Panc1 (cell line): ENCODE data around the gene FARS2. TPM values are rescaled to one million over a fixed set of nuclear protein-coding genes. Genes with fewer than 3 reads are reported as not detected.

Experiments used
- ATAC-seq: fragments of 200-7000 bp; cut with Tn5 transposase; 2 replicates; pipeline ENCODE4 v1.9.1; 2020; ENCODE audit warnings: mild to moderate bottlenecking, moderate library complexity
- BruUV-seq: library from RNA; stranded (reverse); fragments of 400-500 nt; replicated peaks from 2 replicates; lab custom pipeline; 2021; lab: Mats Ljungman, UMichigan
- CTCF ChIA-PET: fragments of 300-600 bp; sonication (Branson Sonifier 250); formaldehyde crosslinking; loops from one replicate; lab custom pipeline; 2022; ENCODE audit warnings: antibody characterized with exemption; lab: Charles Lee
- POLR2A ChIA-PET: fragments of 300-600 bp; sonication (Branson Sonifier 250); formaldehyde crosslinking; loops from one replicate; lab custom pipeline; 2022; ENCODE audit warnings: antibody characterized with exemption; lab: Charles Lee
- DNase-seq: peaks from one replicate; pipeline ENCODE4 v3.0.0-alpha.2; 2010; ENCODE audit warnings: low read depth, low spot score
- H3K27ac ChIP-seq: 2 replicates; pipeline ENCODE4 v1.5.1; 2011; ENCODE audit warnings: mild to moderate bottlenecking, low read length, inconsistent platforms
- H3K27me3 ChIP-seq: fragments of 200-500 bp; sonication (Bioruptor generic); 2 replicates; pipeline ENCODE4 v1.6.0; 2014; ENCODE audit warnings: low read length, inconsistent platforms; ENCODE audit not compliant: control insufficient read depth, insufficient read depth
- H3K36me3 ChIP-seq: fragments of 200-500 bp; sonication (Bioruptor generic); 2 replicates; pipeline ENCODE4 v1.5.1; 2014; ENCODE audit warnings: inconsistent platforms, mild to moderate bottlenecking, low read length, moderate library complexity; ENCODE audit not compliant: control insufficient read depth, insufficient read depth
- H3K4me1 ChIP-seq: 2 replicates; pipeline ENCODE4 v1.5.1; 2011; ENCODE audit warnings: inconsistent platforms, mild to moderate bottlenecking, low read length, moderate library complexity; ENCODE audit not compliant: control insufficient read depth, insufficient read depth
- H3K4me3 ChIP-seq, 2 experiments: 2 replicates each; pipeline ENCODE4 v1.5.1; 2011 to 2012; ENCODE audit warnings: low read depth in 2 of 2, low read length in 2 of 2, mild to moderate bottlenecking in 2 of 2, inconsistent platforms in 1 of 2, moderate library complexity in 1 of 2
- H3K9me3 ChIP-seq: fragments of 200-500 bp; sonication (Bioruptor generic); 2 replicates; pipeline ENCODE4 v1.5.1; 2014; ENCODE audit warnings: low read depth, mild to moderate bottlenecking, inconsistent platforms, low read length, moderate library complexity; ENCODE audit not compliant: control insufficient read depth, insufficient read depth
- CTCF ChIP-seq: fragments of 450-650 bp; IDR thresholded peaks from 2 replicates; pipeline ENCODE4 v1.5.1; 2017; ENCODE audit warnings: mild to moderate bottlenecking
- POLR2AphosphoS5 ChIP-seq: IDR thresholded peaks from 2 replicates; pipeline ENCODE4 v1.6.1; 2012; ENCODE audit warnings: mild to moderate bottlenecking, low read depth, low read length, moderate library complexity
- REST ChIP-seq, 2 experiments: IDR thresholded peaks; 2 replicates each; pipeline ENCODE4 v1.6.1; 2011 to 2012; ENCODE audit warnings: low read depth in 2 of 2, control low read depth in 1 of 2, low read length in 1 of 2, mild to moderate bottlenecking in 1 of 2, moderate library complexity in 1 of 2; ENCODE audit not compliant: insufficient read depth in 1 of 2
- SIN3A ChIP-seq: IDR thresholded peaks from 2 replicates; pipeline ENCODE4 v1.6.1; 2012; ENCODE audit warnings: low read depth, mild to moderate bottlenecking, low read length, moderate library complexity, borderline replicate concordance; ENCODE audit not compliant: insufficient read depth
- TCF7L2 ChIP-seq: IDR thresholded peaks from 2 replicates; pipeline ENCODE4 v1.6.1; 2011; ENCODE audit warnings: mild to moderate bottlenecking, low read depth, low read length, inconsistent platforms
- in situ Hi-C: cut with HindIII; loops from 2 replicates; pipeline ENCODE4 v1.10.0; 2016; ENCODE audit warnings: low sequenced_read_pairs, low pct_unique_long_range_greater_than_20kb
- intact Hi-C: fragments of 100-400 bp; cut with micrococcal nuclease; formaldehyde crosslinking; loops from one replicate; pipeline ENCODE4 v1.10.0; 2022; ENCODE audit not compliant: unreplicated experiment
- total RNA-seq: library from RNA; stranded (reverse); gene quantifications from one replicate; pipeline ENCODE4 v1.2.1, GENCODE V29; 2021; ENCODE audit not compliant: unreplicated experiment

The FARS2 gene
- total RNA-seq, 1 experiment from 2014 or later: 12.8 TPM

GRCh38 chr6:5599127-5599526, 337.8 kb downstream of the FARS2 start:
- ChIA-PET CTCF (no interaction called here), POLR2A (no interaction called here)
- BruUV-seq: no TSS peak
- in situ Hi-C loops (no loop called here), intact Hi-C loops (no loop called here)
- no peak for ATAC-seq
- TF ChIP-seq SIN3A (no peak), CTCF (no peak), TCF7L2 (no peak), POLR2AphosphoS5 (no peak), REST (IDR thresholded peaks at IDR 0.05; ENCODE audit: insufficient read depth in 1 of 2, low read depth in 2 of 2, low read length in 1 of 2) (no peak)
- Histone ChIP-seq H3K4me1 (no peaks in the 10 kb centered on the region), H3K27ac (no peak overlapping the region), H3K36me3 (no peaks in the 10 kb centered on the region), H3K27me3 (no peaks in the 10 kb centered on the region), H3K4me3 (no peak overlapping the region), H3K9me3 (no peaks in the 10 kb centered on the region)
- DNase-seq: no peak

- ChIA-PET POLR2A (interaction anchor here (0.7 kb wide), 1 partner anchor 101 kb away, joined by 6 read pairs; no protein-coding TSS in a partner anchor), CTCF (no interaction called here)
- BruUV-seq: no TSS peak
- intact Hi-C loops: no loop called here
- ATAC-seq (no peak), DNase-seq (no peak)
- Histone ChIP-seq H3K4me3 (no peak overlapping the region), H3K27me3 (no peaks in the 10 kb centered on the region), H3K4me1 (no peaks in the 10 kb centered on the region), H3K27ac (no peak overlapping the region), H3K9me3 (no peaks in the 10 kb centered on the region), H3K36me3 (no peaks in the 10 kb centered on the region)
- no peak for TF ChIP-seq SIN3A
- TF ChIP-seq POLR2AphosphoS5: no peak
- no peak for TF ChIP-seq CTCF
- no peak for TF ChIP-seq TCF7L2
- TF ChIP-seq REST (IDR thresholded peaks at IDR 0.05; ENCODE audit: insufficient read depth in 1 of 2, low read depth in 2 of 2, low read length in 1 of 2): no peak
- in situ Hi-C loops: no loop called here
These were observed 344.6 kb downstream of the FARS2 start for GRCh38 chr6:5605937-5606336.
